ENCODE data around the gene ARHGEF33. TPM values are rescaled to one million over a fixed set of nuclear protein-coding genes. Genes with fewer than 3 reads are reported as not detected.

Gene ARHGEF33
- 0.05 TPM in 1 of 2 replicates, not detected in the other for total RNA-seq (2014; rRNA removed; shearing (Covaris generic); ENCODE audit: low replicate concordance)

DNA sequence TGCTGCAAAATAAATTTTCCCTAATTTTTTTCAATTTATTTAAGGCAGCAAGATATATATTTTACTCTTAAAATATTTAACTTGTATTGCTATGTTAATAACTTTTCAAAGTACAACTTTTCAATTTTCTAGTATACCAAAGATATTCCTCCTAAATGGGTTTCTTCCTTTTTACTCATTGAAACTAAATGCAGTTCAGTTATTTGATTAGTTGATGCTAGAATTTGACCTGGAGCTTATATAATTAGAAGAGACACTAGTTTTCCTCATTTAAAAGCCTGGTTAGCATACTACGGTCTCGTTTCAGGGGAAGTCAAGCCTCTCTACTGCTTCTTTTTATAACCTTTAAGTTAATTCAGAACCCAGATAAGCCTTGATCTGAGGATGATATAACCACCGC lies at the start of gene ARHGEF33:
Gene ARHGEF33, plus strand, starts transcription at position 301 of the 400 bp plus-strand sequence. CDS start 29,573 bp downstream, outside the sequence.
- no peak for DNase-seq
- Histone ChIP-seq H3K27me3 (no peaks in the 10 kb centered on the region; the same call in 1 of the 2 replicates), H3K4me3 (no peak within 1 kb of the TSS), H3K9me3 (no peaks in the 10 kb centered on the region), H3K36me3 (no peaks in the 10 kb centered on the region; the same call in 1 of the 2 replicates)

DNA sequence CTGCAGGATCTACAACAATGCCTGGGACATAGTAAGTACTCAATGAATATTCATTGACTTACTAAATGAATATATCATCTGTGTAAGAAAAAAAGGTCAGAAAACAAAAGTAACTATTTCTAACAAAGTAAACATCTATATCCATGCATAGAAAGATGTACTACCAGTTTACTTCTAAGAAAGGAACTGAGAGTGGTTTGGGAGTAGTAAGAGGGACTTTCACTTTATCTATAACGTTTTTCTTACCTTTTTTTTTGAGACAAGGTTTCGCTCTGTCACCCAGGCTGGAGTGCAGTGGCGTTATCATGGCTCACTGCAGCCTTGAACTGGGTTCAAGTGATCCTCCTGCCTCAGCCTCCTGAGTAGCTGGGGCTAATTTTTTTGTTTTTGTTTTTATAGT lies 39.6 kb upstream of the ARHGEF33 start:
- no peaks in the 10 kb centered on the region for H3K27me3 ChIP-seq
- H3K36me3 ChIP-seq: no peaks in the 10 kb centered on the region; the same call in 1 of the 2 replicates
- H3K4me3 ChIP-seq: no peak overlapping the region
- no peak for DNase-seq
- no peaks in the 10 kb centered on the region for H3K9me3 ChIP-seq

DNA sequence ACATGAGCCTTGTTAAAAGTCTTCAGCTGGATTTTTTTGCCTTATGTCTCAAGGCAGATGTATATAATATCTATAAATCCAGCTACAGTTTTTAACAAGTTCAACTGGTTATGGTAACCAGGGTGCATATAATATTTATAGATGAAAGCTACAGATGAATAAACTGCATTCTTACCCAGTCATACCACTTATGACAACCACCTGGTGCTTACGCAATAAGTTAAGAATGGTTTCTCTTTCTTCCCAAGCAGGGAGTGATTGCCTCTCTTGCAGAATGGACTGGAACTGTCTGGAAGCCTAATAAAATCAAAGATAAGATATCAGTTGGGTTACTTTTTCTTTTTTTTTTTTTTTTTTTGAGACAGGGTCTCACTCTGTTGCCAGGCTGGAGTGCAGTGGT lies 33.5 kb upstream of the ARHGEF33 start:
- H3K27me3 ChIP-seq: no peaks in the 10 kb centered on the region
- no peak overlapping the region for H3K4me3 ChIP-seq
- no peak for DNase-seq
- H3K9me3 ChIP-seq: no peaks in the 10 kb centered on the region
- peaks cover 11% of the 10 kb centered on the region for H3K36me3 ChIP-seq

DNA sequence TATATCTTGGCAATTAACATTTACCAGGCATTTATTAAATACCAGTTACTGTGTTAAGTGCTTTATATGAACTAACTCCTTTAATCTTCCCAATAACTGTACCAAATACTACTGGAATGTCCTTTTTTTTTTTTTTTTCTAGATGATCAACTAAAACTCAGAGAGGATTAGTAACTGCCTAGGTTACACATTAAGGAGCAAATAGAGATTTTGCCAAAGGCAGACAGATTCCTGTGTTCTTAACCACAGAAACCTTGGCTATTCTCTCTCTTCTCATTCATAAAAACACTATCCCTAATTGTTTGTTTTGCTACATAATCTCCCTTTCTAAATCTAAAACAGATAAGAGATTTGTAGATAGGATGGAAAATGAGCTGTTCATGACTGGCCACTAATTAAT lies 27.2 kb upstream of the ARHGEF33 start:
- H3K36me3 ChIP-seq: peaks cover 18% of the 10 kb centered on the region
- DNase-seq: no peak
- no peak overlapping the region for H3K4me3 ChIP-seq
- H3K9me3 ChIP-seq: no peaks in the 10 kb centered on the region
- no peaks in the 10 kb centered on the region for H3K27me3 ChIP-seq

DNA sequence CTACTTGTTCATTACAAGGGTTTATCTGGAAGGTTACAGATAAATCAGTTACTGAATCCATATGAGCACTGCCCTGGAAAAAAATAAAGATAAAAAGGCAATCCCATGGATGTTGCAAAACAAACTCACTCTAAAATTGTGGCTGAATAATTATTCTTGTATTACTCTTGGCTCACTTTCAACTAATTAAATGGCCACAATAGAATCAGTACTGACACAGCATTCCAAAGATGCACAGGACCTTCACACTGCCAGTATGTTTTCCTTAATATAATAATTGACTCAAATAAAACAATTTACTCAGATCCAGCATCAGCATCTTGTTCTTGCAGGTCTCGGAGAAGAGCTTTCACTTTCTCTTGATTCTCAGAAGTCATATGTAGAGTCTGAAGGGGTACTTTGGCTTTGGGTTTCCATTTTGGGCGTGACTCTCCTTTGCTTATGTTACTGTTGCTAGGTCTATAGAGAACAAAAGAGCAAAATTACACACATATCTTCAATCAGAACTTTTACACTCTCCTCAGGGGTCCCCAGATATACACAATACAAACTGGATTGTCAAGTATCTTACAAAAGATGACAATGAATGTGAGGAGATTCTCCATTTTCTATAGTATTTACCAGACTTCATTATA lies 26.5 kb upstream of the ARHGEF33 start:
- H3K36me3 ChIP-seq: peaks cover 16% of the 10 kb centered on the region
- no peak overlapping the region for H3K4me3 ChIP-seq
- H3K27me3 ChIP-seq: no peaks in the 10 kb centered on the region
- DNase-seq: no peak
- H3K9me3 ChIP-seq: no peaks in the 10 kb centered on the region

DNA sequence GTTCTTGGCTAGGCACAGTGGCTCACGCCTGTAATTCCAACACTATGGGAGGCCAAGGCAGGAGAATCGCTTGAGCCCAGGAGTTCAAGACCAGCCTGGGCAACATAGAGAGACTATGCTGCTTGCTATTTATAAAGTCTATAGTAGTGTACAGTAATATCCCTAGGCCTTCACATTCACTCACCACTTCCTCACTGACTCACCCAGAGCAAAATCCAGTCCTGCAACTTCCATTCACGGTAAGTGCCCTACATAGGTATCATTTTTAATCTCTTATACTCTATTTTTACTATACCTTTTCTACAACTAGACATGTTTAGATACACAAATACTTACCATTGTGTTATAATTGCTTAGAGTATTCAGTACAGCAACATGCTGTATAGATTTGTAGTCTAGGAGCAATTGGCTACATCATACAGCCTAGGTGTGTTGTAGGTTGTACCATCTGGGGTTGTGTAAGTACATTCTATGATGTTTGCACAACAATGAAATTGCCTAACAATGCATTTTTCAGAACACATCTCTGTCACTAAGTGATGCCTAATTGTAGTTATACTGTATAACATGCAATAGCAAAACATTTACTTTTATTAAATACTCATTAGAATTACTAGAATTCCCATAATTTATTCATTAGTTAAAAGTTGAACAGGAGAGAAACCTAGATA lies 22.8 kb upstream of the ARHGEF33 start:
- no peak for DNase-seq
- Histone ChIP-seq H3K4me3 (no peak overlapping the region), H3K36me3 (peaks cover 3% of the 10 kb centered on the region; the same call in 1 of the 2 replicates)

DNA sequence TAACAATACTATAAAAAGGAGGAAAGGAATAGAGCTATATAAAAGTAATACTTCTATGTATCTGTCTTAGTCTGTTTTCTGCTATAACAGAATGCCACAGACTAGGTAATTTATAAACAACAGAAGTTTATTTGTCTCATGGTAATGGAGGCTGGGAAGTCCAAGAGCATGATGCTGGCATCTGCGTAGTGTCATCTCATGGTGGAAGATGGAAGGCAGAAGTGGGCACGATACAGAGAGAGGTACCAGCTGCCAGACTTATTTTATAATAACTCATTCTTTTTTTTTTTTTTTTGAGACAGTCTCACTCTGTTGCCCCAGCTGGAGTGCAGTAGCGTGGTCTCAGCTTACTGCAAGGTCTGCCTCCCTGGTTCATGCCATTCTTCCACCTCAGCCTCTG lies 18.2 kb upstream of the ARHGEF33 start:
- H3K4me3 ChIP-seq: no peak overlapping the region
- H3K27me3 ChIP-seq: no peaks in the 10 kb centered on the region
- H3K36me3 ChIP-seq: no peaks in the 10 kb centered on the region
- DNase-seq: no peak
- H3K9me3 ChIP-seq: peaks cover 9% of the 10 kb centered on the region

More for the DNA sequence above, 22.8 kb upstream of the ARHGEF33 start:
- H3K27me3 ChIP-seq: no peaks in the 10 kb centered on the region
- H3K9me3 ChIP-seq: peaks cover 9% of the 10 kb centered on the region

DNA sequence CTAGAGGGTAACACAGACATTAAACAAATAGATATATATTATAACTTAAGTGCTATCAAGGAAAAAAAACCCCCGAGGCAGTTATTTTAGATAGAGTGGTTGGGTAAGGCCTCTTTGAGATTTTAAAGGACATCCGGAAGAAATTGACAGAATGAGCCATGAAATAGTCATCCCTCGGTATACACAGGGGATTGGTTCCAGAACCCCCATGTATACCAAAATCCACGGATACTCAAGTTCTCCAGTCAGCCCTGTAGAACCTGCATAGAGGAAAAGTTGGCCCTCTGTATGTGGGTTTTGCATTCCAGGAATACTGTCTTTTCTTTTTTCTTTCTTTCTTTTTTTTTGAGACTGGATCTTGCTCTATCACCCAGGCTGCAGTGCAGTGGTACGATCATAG lies 15.9 kb upstream of the ARHGEF33 start:
- Histone ChIP-seq H3K36me3 (no peaks in the 10 kb centered on the region), H3K27me3 (no peaks in the 10 kb centered on the region), H3K4me3 (no peak overlapping the region), H3K9me3 (peaks cover 9% of the 10 kb centered on the region)
- DNase-seq: no peak

DNA sequence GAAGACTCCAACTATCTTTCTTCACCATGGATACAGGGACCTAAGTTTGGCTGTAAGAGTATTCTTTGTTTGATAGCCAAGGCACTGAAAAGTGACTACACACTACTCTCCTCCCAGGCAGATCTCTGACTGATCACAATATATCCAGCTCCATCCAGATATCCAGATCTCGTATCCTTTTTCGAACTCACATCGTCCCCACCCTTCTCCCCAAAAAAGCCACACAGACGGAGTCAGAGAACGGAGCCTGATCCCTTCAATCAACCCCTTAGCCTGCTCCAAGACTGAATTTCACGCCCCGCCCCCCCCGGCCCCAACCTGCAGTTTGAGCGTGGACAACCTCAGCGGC lies 14.5 kb upstream of the ARHGEF33 start:
- peaks cover 4% of the 10 kb centered on the region for H3K9me3 ChIP-seq
- no peak for DNase-seq
- no peaks in the 10 kb centered on the region for H3K27me3 ChIP-seq
- H3K4me3 ChIP-seq: peak overlapping the region; percentile 95
- H3K36me3 ChIP-seq: no peaks in the 10 kb centered on the region

DNA sequence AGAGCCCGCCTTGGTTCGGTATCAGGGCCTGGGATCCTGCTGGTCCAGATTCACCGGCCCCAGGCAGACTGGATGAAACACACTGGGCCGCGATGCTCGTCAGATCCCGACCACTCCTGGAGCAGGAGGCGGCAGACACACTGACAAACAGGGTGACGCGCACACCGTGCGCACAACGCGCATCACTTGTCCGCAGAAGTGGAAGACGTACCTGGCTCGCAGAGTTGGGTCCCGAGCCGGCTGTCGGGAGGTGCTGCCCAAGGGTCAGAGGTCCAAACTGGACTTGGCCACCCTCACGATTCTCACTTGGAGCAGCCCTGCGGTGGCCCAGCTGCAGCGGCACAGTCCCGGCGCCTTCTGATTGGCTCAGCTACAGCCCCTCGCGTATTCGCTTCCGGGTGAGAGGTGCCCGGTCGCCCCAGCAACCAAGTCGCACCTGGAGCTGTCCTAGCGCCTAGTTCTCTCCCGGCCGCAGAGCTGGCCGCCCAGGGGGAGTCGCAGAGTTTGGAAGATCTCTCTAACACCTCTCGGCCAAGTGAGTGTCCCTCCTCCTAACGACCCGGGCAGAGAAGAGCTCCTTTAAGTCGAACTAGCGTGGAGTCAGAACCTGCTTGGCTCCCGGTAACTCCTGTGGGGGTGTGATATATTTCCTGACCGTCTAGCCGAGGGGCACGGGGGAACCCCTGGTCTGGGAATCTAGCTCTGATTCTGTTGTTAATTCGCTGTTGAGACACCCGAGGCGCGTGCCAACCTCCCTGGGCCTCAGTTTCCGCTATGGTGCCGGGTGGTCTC lies 13.9 kb upstream of the ARHGEF33 start, which contains the start of the genes DHX57 and MORN2:
Gene DHX57, minus strand, starts transcription at position 359 of the 792 bp plus-strand sequence. CDS start 7,529 bp downstream, outside the sequence.
Gene MORN2, plus strand, starts transcription at position 401 of the 792 bp plus-strand sequence.
- Histone ChIP-seq H3K27me3 (no peaks in the 10 kb centered on the region), H3K36me3 (no peaks in the 10 kb centered on the region), H3K4me3 (peak within 1 kb of the TSS; percentile 95), H3K9me3 (no peaks in the 10 kb centered on the region)
- DNase-seq: peak; percentile 88

DNA sequence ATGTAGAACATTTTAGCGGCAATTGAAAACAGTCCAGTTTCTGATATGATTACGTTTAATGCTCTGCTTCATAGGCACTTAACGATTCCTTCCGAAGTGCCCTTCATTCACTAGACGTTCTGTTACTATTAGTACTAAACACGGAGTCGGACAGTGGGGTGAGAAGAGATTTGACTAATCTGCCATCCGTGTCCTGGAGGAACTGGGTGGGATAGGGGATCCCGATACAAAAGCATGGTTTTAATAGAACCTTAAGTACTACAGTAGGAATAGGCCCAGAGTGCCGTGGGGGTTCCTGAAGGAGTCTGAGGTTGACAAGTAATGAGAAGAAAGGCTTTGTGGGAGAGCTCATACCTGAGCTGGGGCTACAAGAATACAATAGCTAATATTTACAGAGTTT lies 13.3 kb upstream of the ARHGEF33 start:
- no peaks in the 10 kb centered on the region for H3K27me3 ChIP-seq
- DNase-seq: no peak
- no peaks in the 10 kb centered on the region for H3K9me3 ChIP-seq
- H3K4me3 ChIP-seq: peak overlapping the region; percentile 95
- no peaks in the 10 kb centered on the region for H3K36me3 ChIP-seq

DNA sequence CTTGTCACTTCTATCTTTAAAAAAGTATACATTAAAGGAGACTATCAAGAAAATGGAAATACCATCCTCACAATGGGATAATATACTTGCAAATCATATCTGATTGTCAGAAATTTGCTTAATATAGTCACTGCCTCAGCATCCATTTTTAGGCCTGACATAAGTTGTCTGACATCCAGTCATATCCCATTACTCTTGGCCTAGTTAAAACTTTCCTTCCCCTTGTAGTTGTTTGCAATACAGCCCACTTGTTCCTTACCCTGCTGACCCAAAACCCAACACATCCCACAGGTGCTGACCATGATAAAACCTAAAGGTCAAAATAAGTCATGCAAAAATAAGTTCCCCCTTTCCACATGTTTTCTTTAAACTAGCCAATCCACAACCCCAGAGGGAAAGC lies 3.6 kb upstream of the ARHGEF33 start:
- Histone ChIP-seq H3K36me3 (no peaks in the 10 kb centered on the region; the same call in 1 of the 2 replicates), H3K27me3 (no peaks in the 10 kb centered on the region; the same call in 1 of the 2 replicates), H3K4me3 (no peak overlapping the region), H3K9me3 (no peaks in the 10 kb centered on the region)
- DNase-seq: no peak

DNA sequence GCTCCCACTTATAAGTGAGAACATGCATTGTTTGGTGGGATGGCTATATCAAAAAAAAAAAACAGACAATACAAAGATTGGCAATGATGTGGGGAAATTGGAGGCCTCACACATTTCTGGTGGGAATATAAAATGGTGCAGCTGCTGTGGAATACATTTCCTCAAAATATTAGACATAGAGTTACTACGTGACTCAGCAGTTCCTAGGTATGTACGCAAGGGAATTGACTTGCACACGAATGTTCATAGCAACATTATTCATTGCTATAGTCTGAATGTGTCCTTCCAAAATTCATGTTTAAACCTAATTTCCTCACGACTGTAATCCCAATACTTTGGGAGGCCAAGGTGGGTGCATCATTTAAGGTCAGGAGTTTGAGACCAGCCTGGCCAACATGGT lies 2.3 kb upstream of the ARHGEF33 start:
- Histone ChIP-seq H3K4me3 (no peak overlapping the region), H3K9me3 (no peaks in the 10 kb centered on the region), H3K27me3 (no peaks in the 10 kb centered on the region; the same call in 1 of the 2 replicates), H3K36me3 (no peaks in the 10 kb centered on the region; the same call in 1 of the 2 replicates)
- no peak for DNase-seq

DNA sequence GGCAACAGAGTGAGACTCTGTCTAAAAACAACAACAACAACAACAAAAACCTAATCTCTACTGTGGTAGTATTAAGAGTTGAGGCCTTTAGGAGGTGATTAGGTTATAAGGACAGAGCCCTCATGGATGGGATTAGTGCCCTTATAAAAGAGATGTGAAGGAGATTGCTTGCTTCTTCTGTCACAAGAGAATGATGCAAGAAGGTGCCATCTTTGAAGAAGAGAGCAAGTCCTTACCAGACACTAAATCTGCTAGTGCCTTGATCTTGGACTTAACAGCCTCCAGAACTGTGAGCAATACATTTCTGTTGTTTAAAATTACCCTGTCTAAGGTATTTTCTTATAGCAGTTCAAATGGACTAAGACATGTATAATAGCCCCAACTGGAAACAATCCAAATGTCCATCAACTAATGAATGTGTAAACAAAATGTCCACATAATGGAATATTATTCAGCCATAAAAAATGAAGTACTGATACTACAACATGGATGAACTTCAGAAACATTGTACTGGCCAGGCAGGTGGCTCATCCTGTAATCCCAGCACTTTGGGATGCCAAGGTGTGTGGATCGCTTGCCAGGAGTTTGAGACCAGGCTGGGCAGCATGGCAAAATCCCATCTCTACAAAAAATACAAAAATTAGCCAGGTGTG lies 1.6 kb upstream of the ARHGEF33 start:
- no peaks in the 10 kb centered on the region; the same call in 1 of the 2 replicates for H3K36me3 ChIP-seq
- DNase-seq: no peak
- H3K27me3 ChIP-seq: no peaks in the 10 kb centered on the region; the same call in 1 of the 2 replicates
- H3K9me3 ChIP-seq: no peaks in the 10 kb centered on the region
- H3K4me3 ChIP-seq: no peak overlapping the region

DNA sequence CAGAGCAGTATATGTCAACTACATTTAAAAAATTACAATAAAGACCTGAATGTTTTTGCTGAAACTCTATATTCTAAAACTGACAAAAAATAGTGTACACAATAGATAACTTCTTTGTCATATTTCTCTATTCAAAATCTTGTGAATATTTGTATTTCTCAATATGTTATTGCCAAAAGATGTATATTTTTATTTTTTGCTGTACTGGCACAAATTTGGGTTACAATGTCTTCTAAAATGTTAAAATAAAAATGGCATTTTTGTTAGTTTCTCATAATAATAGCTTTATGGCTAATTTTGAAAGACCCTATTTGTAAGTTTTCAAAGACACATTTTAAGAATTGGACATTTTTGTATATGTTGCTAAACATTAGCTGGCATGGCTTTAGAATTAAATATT lies 630 bp upstream of the ARHGEF33 start:
- Histone ChIP-seq H3K36me3 (no peaks in the 10 kb centered on the region; the same call in 1 of the 2 replicates), H3K27me3 (no peaks in the 10 kb centered on the region; the same call in 1 of the 2 replicates), H3K4me3 (no peak overlapping the region), H3K9me3 (no peaks in the 10 kb centered on the region)
- DNase-seq: no peak

DNA sequence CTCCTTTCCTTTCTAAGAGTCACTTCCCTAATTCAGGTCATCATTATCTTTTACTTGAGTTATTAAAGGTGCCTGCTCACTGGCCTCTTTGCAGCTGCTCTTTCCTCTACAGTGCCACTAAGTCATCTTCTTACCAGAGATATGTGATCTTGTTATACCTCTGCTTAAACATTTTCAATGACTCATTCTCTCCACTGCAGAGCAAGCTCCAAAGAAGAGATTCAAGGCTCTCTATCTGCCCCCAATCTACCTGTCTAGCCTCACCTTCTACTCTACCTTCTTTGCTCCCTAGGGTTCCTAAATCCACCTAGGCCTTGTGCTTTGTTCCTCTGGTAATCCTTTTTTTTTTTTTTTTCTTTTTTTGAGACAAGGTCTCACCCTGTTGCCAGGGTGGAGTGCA lies 3.1 kb downstream of the ARHGEF33 start:
- no peaks in the 10 kb centered on the region for H3K36me3 ChIP-seq
- no peak for DNase-seq
- H3K27me3 ChIP-seq: no peaks in the 10 kb centered on the region; the same call in 1 of the 2 replicates
- H3K4me3 ChIP-seq: no peak overlapping the region
- no peaks in the 10 kb centered on the region for H3K9me3 ChIP-seq
